Measurements from ENCODE around the gene ATF6. TPM values are rescaled to one million over a fixed set of nuclear protein-coding genes. Genes with fewer than 3 reads are reported as not detected.

The ATF6 gene
- total RNA-seq, 2 donors from 2014 or later = 17.9 to 19.9 TPM

DNA sequence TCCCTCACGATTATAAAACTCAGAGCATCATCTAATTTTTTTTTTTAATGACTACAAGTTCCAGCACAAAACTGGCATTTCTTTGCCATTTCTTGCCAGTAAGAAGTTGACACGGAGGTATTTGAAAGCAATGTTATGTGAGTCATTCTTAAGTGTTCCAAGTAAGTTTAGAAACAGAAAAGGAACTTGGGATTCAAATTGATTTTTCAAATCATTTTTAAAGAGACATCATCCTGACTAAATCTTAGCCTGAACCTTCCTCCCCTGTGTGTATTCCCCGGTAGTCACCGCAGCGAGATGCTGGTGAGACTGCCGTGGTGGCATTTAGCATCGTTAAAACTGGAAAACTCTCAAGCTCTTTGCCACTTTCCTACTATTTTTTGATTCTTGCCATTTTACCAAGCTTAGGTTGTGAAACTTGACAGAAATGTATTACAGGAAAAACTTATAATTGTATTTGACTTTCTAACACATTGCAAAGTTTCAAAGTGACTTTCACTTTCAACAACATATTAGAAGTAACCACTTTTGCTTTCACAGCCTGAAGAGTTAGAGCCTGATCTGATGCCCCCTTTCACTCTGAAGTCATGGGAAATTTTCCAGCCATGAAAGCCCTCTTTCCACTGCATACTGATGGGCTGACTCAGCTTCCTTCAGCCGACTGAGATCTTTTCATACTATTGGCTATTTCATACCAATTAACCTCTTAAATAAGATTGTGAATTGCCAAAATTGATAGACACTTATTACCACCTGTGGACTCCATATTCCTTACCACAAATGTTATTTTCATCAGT lies 196.2 kb downstream of the ATF6 start:
- no peaks in the 10 kb centered on the region for H3K27me3 ChIP-seq
- no peak for DNase-seq (ENCODE audit: low spot score)
- H3K36me3 ChIP-seq = peaks cover 16% of the 10 kb centered on the region
- H3K9me3 ChIP-seq = no peaks in the 10 kb centered on the region
- peak overlapping the region; percentile 23 to 27 for H3K4me3 ChIP-seq
- TF ChIP-seq, protein P1, sequence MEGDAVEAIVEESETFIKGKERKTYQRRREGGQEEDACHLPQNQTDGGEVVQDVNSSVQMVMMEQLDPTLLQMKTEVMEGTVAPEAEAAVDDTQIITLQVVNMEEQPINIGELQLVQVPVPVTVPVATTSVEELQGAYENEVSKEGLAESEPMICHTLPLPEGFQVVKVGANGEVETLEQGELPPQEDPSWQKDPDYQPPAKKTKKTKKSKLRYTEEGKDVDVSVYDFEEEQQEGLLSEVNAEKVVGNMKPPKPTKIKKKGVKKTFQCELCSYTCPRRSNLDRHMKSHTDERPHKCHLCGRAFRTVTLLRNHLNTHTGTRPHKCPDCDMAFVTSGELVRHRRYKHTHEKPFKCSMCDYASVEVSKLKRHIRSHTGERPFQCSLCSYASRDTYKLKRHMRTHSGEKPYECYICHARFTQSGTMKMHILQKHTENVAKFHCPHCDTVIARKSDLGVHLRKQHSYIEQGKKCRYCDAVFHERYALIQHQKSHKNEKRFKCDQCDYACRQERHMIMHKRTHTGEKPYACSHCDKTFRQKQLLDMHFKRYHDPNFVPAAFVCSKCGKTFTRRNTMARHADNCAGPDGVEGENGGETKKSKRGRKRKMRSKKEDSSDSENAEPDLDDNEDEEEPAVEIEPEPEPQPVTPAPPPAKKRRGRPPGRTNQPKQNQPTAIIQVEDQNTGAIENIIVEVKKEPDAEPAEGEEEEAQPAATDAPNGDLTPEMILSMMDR (IDR thresholded peaks at IDR 0.05) = no peak
- peak overlapping the region; percentile 56 to 84 for H3K27ac ChIP-seq
- H3K4me1 ChIP-seq = peaks cover 0 to 5% of the 10 kb centered on the region in 2 donors

DNA sequence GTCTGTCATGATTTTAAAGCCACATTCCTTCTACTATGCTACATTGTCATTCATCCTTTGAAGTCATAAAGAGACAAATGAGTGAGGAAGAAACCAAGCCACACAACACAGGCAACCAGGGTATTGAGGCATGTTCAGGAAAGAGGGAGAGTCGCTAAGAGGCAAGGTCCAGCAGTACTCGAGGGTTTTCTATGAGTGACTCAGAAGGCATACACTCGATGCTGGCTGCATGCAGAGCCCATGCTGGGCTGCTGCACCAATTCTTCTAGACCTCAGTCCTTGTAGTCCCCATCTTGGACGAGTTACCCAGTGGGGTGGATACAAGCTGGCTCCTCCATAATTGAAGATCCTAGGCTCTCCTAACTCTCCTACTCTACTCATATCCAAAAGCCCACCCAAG lies 199.9 kb downstream of the ATF6 start:
- H3K4me3 ChIP-seq = no peak overlapping the region
- H3K27ac ChIP-seq = no peak overlapping the region
- no peaks in the 10 kb centered on the region for H3K36me3 ChIP-seq
- no peaks in the 10 kb centered on the region for H3K9me3 ChIP-seq
- no peaks in the 10 kb centered on the region for H3K27me3 ChIP-seq
- H3K4me1 ChIP-seq = peaks cover 0 to 4% of the 10 kb centered on the region in 2 donors
- TF ChIP-seq, protein P1 (IDR thresholded peaks at IDR 0.05) = no peak
- DNase-seq (ENCODE audit: low spot score) = no peak

DNA sequence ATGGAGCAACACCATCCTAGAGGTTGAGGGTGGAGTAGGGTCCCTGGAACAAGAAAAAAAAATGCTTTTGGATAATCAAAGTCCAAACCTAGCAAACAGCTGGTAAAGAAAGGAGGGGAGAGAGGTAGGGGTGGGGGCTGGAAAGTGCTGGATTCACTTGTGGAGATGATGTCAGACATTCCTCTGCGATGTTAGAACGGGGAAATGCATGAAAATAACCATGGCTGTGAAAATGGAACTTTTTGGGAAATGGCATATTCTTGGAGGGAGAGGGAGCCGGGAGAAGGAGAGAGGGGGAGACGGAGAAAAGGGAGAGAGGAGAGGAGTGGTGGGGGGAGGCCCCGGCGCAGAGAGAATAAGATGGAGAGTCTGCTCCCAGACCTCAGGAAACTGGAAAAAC lies 203.9 kb downstream of the ATF6 start:
- no peak for DNase-seq (ENCODE audit: low spot score)
- Histone ChIP-seq H3K36me3 (no peaks in the 10 kb centered on the region), H3K27me3 (no peaks in the 10 kb centered on the region), H3K9me3 (no peaks in the 10 kb centered on the region), H3K4me3 (no peak overlapping the region), H3K4me1 (peaks cover 0 to 14% of the 10 kb centered on the region in 2 donors), H3K27ac (no peak overlapping the region)
- TF ChIP-seq, protein P1 (IDR thresholded peaks at IDR 0.05) = no peak

DNA sequence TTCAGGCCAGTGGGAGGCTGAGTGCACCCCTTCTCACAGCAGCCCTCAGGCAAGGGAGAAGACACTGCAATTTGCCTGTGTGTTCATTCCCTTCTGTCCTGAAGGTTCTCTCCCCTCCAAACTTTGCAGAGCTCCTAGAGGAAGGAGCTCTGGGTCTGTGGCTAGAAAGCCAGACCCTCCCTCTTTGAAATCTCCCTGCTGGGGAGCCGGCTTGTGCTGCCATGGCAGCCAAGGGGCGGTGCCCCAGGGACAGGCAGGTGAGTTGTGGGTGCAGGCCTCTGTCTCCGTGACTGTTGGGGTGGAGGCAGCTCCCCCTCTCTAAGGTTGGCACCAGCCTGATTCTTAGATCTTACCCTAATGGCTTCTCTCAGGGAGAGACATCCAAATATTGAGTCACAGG lies 204.5 kb downstream of the ATF6 start:
- H3K4me1 ChIP-seq = peaks cover 0 to 14% of the 10 kb centered on the region in 2 donors
- TF ChIP-seq, protein P1 (IDR thresholded peaks at IDR 0.05) = no peak
- no peak for DNase-seq (ENCODE audit: low spot score)
- no peaks in the 10 kb centered on the region for H3K9me3 ChIP-seq
- no peaks in the 10 kb centered on the region for H3K36me3 ChIP-seq
- H3K27ac ChIP-seq = no peak overlapping the region
- no peaks in the 10 kb centered on the region for H3K27me3 ChIP-seq
- H3K4me3 ChIP-seq = no peak overlapping the region

DNA sequence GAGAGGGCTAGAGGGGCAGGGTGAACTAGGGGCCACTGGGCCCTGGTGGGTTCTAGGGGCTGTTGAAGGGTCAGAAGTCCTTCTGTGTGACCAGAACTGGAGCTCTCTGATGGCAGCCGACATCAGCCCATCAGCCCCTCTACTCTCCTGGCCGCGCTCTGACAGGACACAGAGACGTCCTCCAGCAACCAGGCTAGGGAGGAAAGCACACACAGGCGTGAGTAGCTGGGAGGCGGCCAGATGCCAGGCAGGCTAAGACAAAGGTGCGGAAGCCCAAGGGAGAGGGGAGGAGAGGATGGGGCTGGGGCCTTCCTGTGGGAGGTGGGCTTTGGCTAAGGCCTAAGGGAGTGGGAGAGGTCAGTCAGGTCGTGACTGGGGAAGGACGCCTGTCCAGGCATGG lies 206.7 kb downstream of the ATF6 start:
- no peak overlapping the region for H3K27ac ChIP-seq
- H3K4me3 ChIP-seq = no peak overlapping the region
- H3K9me3 ChIP-seq = no peaks in the 10 kb centered on the region
- H3K4me1 ChIP-seq = peaks cover 0 to 14% of the 10 kb centered on the region in 2 donors
- H3K27me3 ChIP-seq = no peaks in the 10 kb centered on the region
- TF ChIP-seq, protein P1 (IDR thresholded peaks at IDR 0.05) = no peak
- no peaks in the 10 kb centered on the region for H3K36me3 ChIP-seq
- no peak for DNase-seq (ENCODE audit: low spot score)

Data from right atrium auricular region (tissue), 2 donors.